Suprapubic skin (tissue), 4 donors: ENCODE measurements around the gene S100A5.

Source experiments
- CTCF ChIP-seq, 2 donors: fragments of 200-600 bp in 1 of 2; fragments of 450-650 bp in 1 of 2; sonication (generic) in 1 of 2; IDR thresholded peaks; one replicate each; pipeline ENCODE4 v1.5.1; 2016 to 2019; ENCODE audit warnings: antibody characterized with exemption in 2 of 2, mild to moderate bottlenecking in 1 of 2, moderate library complexity in 1 of 2
- EP300 ChIP-seq: sonication (generic); formaldehyde crosslinking; IDR thresholded peaks from one replicate; pipeline ENCODE4 v1.6.1; 2017; ENCODE audit warnings: antibody characterized with exemption
- POLR2A ChIP-seq, 2 donors: fragments of 450-650 bp; IDR thresholded peaks; one replicate each; pipeline ENCODE4 v1.6.1; 2017; ENCODE audit warnings: antibody characterized with exemption in 2 of 2, mild to moderate bottlenecking in 2 of 2, moderate library complexity in 2 of 2
- POLR2AphosphoS5 ChIP-seq, 3 donors: sonication (generic); formaldehyde crosslinking; IDR thresholded peaks; one replicate each; pipeline ENCODE4 v1.6.1; 2017; ENCODE audit warnings: antibody characterized with exemption in 3 of 3

GRCh38 chr1:153547560-153548551, 7.1 kb upstream of the S100A5 start:
- TF ChIP-seq EP300 (no peak), CTCF (IDR thresholded peaks at IDR 0.05) (no peak), POLR2A (IDR thresholded peaks at IDR 0.05) (no peak), POLR2AphosphoS5 (IDR thresholded peaks at IDR 0.05) (no peak)
